GM18511 (cell line): ENCODE data around the gene TLE3.

Source experiments
- ATAC-seq: cut with Tn5 transposase; IDR thresholded peaks from one replicate; pipeline ENCODE4 v1.9.1; 2021; ENCODE audit warnings: mild to moderate bottlenecking, moderate library complexity; ENCODE audit not compliant: unreplicated experiment

TLE3 gene

GRCh38 chr15:70084461-70084860, 13.3 kb downstream of the TLE3 start:
- ATAC-seq: no peak

- no peak for ATAC-seq
Measured at GRCh38 chr15:70083946-70084345, 13.8 kb downstream of the TLE3 start.

GRCh38 chr15:70083418-70083817, 14.3 kb downstream of the TLE3 start:
- ATAC-seq: no peak

- no peak for ATAC-seq
Measured at GRCh38 chr15:70082281-70082900, 15.3 kb downstream of the TLE3 start.

GRCh38 chr15:70081612-70082011, 16.1 kb downstream of the TLE3 start:
- no peak for ATAC-seq

- ATAC-seq: no peak
Measured at GRCh38 chr15:70080347-70080746, 17.4 kb downstream of the TLE3 start.

GRCh38 chr15:70079888-70080287, 17.8 kb downstream of the TLE3 start:
- ATAC-seq: no peak

- no peak for ATAC-seq
Measured at GRCh38 chr15:70078578-70079417, 18.9 kb downstream of the TLE3 start.

- no peak for ATAC-seq
Measured at GRCh38 chr15:70077188-70078147, 20.2 kb downstream of the TLE3 start.

GRCh38 chr15:70074380-70074779, 23.3 kb downstream of the TLE3 start:
- no peak for ATAC-seq

- no peak for ATAC-seq
Measured at GRCh38 chr15:70072479-70072878, 25.2 kb downstream of the TLE3 start.

- no peak for ATAC-seq
Measured at GRCh38 chr15:70071799-70072198, 25.9 kb downstream of the TLE3 start.

- ATAC-seq: no peak
Measured at GRCh38 chr15:70069716-70070115, 28.0 kb downstream of the TLE3 start.

GRCh38 chr15:70068783-70069565, 28.7 kb downstream of the TLE3 start:
- ATAC-seq: no peak

- no peak for ATAC-seq
Measured at GRCh38 chr15:70067681-70068080, 30.0 kb downstream of the TLE3 start.

- no peak for ATAC-seq
Measured at GRCh38 chr15:70067011-70067410, 30.7 kb downstream of the TLE3 start.

GRCh38 chr15:70066447-70066846, 31.3 kb downstream of the TLE3 start:
- no peak for ATAC-seq

GRCh38 chr15:70066004-70066403, 31.7 kb downstream of the TLE3 start:
- no peak for ATAC-seq

GRCh38 chr15:70065006-70065722, 32.6 kb downstream of the TLE3 start:
- no peak for ATAC-seq

- ATAC-seq: no peak
Measured at GRCh38 chr15:70064441-70064840, 33.3 kb downstream of the TLE3 start.
